ENCODE measurements around the gene FST. TPM values are rescaled to one million over a fixed set of nuclear protein-coding genes. Genes with fewer than 3 reads are reported as not detected.

The FST gene
- total and polyA plus RNA-seq, 2 of the 13 experiments (the other 11 are each of a cell fraction or from before 2014, with no cell fraction given), result 38.6 to 136 TPM

- TF ChIP-seq ZNF101 (CRISPR knock-in tag; IDR thresholded peaks at IDR 0.05; ENCODE audit: borderline replicate concordance, low read depth) (no peak; the same call in 1 of the 2 replicates), FOXM1 (CRISPR knock-in tag; IDR thresholded peaks at IDR 0.05) (no peak), NPAS2 (CRISPR knock-in tag; IDR thresholded peaks at IDR 0.05; ENCODE audit: borderline replicate concordance) (no peak), ZNF326 (CRISPR knock-in tag; IDR thresholded peaks at IDR 0.05; ENCODE audit: borderline replicate concordance) (no peak), ZNF782 (CRISPR knock-in tag; IDR thresholded peaks at IDR 0.05; ENCODE audit: borderline replicate concordance) (no peak; the same call in 1 of the 2 replicates), SMAD1 (CRISPR knock-in tag; IDR thresholded peaks at IDR 0.05; ENCODE audit: borderline replicate concordance, low read depth) (0 out of 2 replicates have a peak, but pooled peaks have one; percentile 28), ZMYM3 (CRISPR knock-in tag; IDR thresholded peaks at IDR 0.05) (no peak), ZNF746 (CRISPR knock-in tag; IDR thresholded peaks at IDR 0.05) (peak; percentile 83; the same call in 1 of the 2 replicates), ZNF143 (CRISPR knock-in tag; IDR thresholded peaks at IDR 0.05) (peak; percentile 42), ZEB1 (IDR thresholded peaks at IDR 0.05; ENCODE audit: insufficient replicate concordance, low read depth) (no peak), KDM1A (CRISPR knock-in tag; IDR thresholded peaks at IDR 0.05) (no peak), EP300 (IDR thresholded peaks at IDR 0.05; ENCODE audit: low read depth in 2 of 2, low read length in 2 of 2) (peak in 1 of 2 experiments; percentile 82; a peak in 2 of 4 replicates), EP300 (CRISPR knock-in tag; IDR thresholded peaks at IDR 0.05; ENCODE audit: borderline replicate concordance) (peak; percentile 31; the same call in 1 of the 2 replicates), SKI (IDR thresholded peaks at IDR 0.05; ENCODE audit: partially characterized antibody) (peak; percentile 56), SNAI1 (CRISPR knock-in tag; IDR thresholded peaks at IDR 0.05; ENCODE audit: borderline replicate concordance) (no peak), ZNF460 (CRISPR knock-in tag; IDR thresholded peaks at IDR 0.05; ENCODE audit: borderline replicate concordance) (peak; percentile 15; the same call in 1 of the 2 replicates), ZNF770 (CRISPR knock-in tag; IDR thresholded peaks at IDR 0.05) (no peak), TCF7 (IDR thresholded peaks at IDR 0.05; ENCODE audit: low read depth) (no peak; the same call in 1 of the 2 replicates), THAP11 (CRISPR knock-in tag; IDR thresholded peaks at IDR 0.05) (peak; percentile 74), MED13 (CRISPR knock-in tag; IDR thresholded peaks at IDR 0.05) (peak; percentile 64; the same call in 1 of the 2 replicates), NR0B2 (CRISPR knock-in tag; IDR thresholded peaks at IDR 0.05) (no peak), ZFAT (CRISPR knock-in tag; conservative IDR thresholded peaks at IDR 0.05) (no peak), ZNF672 (CRISPR knock-in tag; IDR thresholded peaks at IDR 0.05) (no peak)
- TF ChIP-seq, protein P1, sequence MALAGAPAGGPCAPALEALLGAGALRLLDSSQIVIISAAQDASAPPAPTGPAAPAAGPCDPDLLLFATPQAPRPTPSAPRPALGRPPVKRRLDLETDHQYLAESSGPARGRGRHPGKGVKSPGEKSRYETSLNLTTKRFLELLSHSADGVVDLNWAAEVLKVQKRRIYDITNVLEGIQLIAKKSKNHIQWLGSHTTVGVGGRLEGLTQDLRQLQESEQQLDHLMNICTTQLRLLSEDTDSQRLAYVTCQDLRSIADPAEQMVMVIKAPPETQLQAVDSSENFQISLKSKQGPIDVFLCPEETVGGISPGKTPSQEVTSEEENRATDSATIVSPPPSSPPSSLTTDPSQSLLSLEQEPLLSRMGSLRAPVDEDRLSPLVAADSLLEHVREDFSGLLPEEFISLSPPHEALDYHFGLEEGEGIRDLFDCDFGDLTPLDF (CRISPR knock-in tag; IDR thresholded peaks at IDR 0.05), result no peak
- TF ChIP-seq, protein P2, sequence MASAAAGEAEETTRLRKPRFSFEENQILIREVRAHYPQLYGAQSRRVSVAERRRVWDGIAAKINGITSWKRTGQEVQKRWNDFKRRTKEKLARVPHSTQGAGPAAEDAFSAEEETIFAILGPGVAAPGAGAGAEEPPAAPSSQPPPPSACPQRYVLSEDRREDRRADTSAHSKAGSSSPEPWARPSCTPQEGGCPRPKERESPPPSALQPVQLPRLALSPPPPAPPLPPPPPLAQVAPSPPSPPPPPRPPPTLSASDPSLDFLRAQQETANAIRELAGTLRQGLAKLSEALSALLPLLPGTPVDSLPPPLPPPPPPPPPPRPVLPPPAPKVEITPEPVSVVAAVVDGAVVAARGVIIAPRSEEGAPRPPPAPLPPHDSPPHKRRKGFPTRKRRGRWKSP (CRISPR knock-in tag; IDR thresholded peaks at IDR 0.05), result peak; percentile 95
These were observed 2.5 kb downstream of the FST start (continued) for GRCh38 chr5:53482717-53483638.

Measured in HepG2 (cell line).